Endothelial cell of umbilical vein (primary cell): ENCODE data around the gene SLC44A3. TPM values are rescaled to one million over a fixed set of nuclear protein-coding genes. Genes with fewer than 3 reads are reported as not detected.

Source experiments
- BruUV-seq: library from RNA; stranded (reverse); fragments of 400-500 nt; replicated peaks from 2 replicates; lab custom pipeline; 2021; lab: Mats Ljungman, UMichigan
- CTCF ChIA-PET: fragments of 300-600, 350-600 bp; sonication (Branson Sonifier 250); formaldehyde crosslinking; loops from one replicate; lab custom pipeline; 2021; ENCODE audit warnings: antibody characterized with exemption, inconsistent platforms; lab: Charles Lee
- POLR2A ChIA-PET: fragments of 300-600, 350-600 bp; sonication (Branson Sonifier 250); formaldehyde crosslinking; loops from one replicate; lab custom pipeline; 2021; ENCODE audit warnings: antibody characterized with exemption, inconsistent platforms; lab: Charles Lee
- DNase-seq: peaks from one replicate; pipeline ENCODE4 v3.0.0-alpha.2; 2011; ENCODE audit warnings: low read depth, low spot score
- FAIRE-seq: peaks from 2 replicates; lab custom pipeline; 2011; peaks lifted over from hg19 to GRCh38; lab: Jason Lieb, UNC
- H2AFZ ChIP-seq: 2 replicates; pipeline ENCODE4 v1.6.0; 2012; ENCODE audit warnings: low read depth, low read length, control low read depth, inconsistent platforms
- H3K27ac ChIP-seq: 2 replicates; pipeline ENCODE4 v1.5.1; 2011; ENCODE audit warnings: low read depth, mild to moderate bottlenecking, control low read depth, low read length, moderate library complexity; ENCODE audit not compliant: insufficient read depth
- H3K27me3 ChIP-seq, 2 experiments: 2 replicates each; pipeline versions ENCODE4 v1.6.0 to v1.6.1; 2011; ENCODE audit warnings: low read length in 2 of 2, mixed read lengths in 1 of 2; ENCODE audit not compliant: control insufficient read depth in 2 of 2, insufficient read depth in 2 of 2
- H3K36me3 ChIP-seq, 2 experiments: 2 replicates in 1 of 2; 3 replicates in 1 of 2; pipeline ENCODE4 v1.5.1; 2011; ENCODE audit warnings: low read length in 2 of 2, mild to moderate bottlenecking in 1 of 2, moderate library complexity in 1 of 2; ENCODE audit not compliant: control insufficient read depth in 2 of 2, insufficient read depth in 2 of 2; ENCODE audit errors: extremely low read depth in 1 of 2
- H3K4me1 ChIP-seq: 3 replicates; pipeline ENCODE4 v1.5.1; 2011; ENCODE audit warnings: mild to moderate bottlenecking, low read length; ENCODE audit not compliant: control insufficient read depth, insufficient read depth; ENCODE audit errors: extremely low read depth
- H3K4me2 ChIP-seq: 2 replicates; pipeline ENCODE4 v1.6.1; 2011; ENCODE audit warnings: low read length, control low read depth, mixed read lengths; ENCODE audit not compliant: insufficient read depth
- H3K4me3 ChIP-seq, 3 experiments: fragments of 200-600 bp in 1 of 3; sonication (generic), shearing (Covaris generic) in 1 of 3; replicated peaks in 1 of 3; 2 replicates each; pipeline ENCODE4 v1.5.1; 2011 to 2016; ENCODE audit warnings: control low read depth in 3 of 3, low read length in 3 of 3, mild to moderate bottlenecking in 2 of 3, inconsistent platforms in 1 of 3, low read depth in 1 of 3, moderate library complexity in 1 of 3; ENCODE audit not compliant: insufficient read depth in 1 of 3
- H3K79me2 ChIP-seq: 2 replicates; pipeline ENCODE4 v1.6.0; 2012; ENCODE audit warnings: low read length, inconsistent platforms; ENCODE audit not compliant: control insufficient read depth, insufficient read depth
- H3K9ac ChIP-seq: replicated peaks from 2 replicates; pipeline ENCODE3; 2011; ENCODE audit warnings: low read length, control low read depth; ENCODE audit not compliant: insufficient read depth; ENCODE audit errors: extremely low read depth
- H3K9me1 ChIP-seq: replicated peaks from 3 replicates; pipeline ENCODE4 v1.6.0; 2011; ENCODE audit warnings: mild to moderate bottlenecking, low read length; ENCODE audit not compliant: control insufficient read depth, insufficient read depth; ENCODE audit errors: extremely low read depth
- H3K9me3 ChIP-seq: replicated peaks from 2 replicates; pipeline ENCODE4 v1.5.1; 2012; ENCODE audit warnings: low read length, inconsistent platforms; ENCODE audit not compliant: control insufficient read depth, insufficient read depth
- H4K20me1 ChIP-seq: replicated peaks from 2 replicates; pipeline ENCODE3; 2011; ENCODE audit warnings: mild to moderate bottlenecking, low read length; ENCODE audit not compliant: control insufficient read depth, insufficient read depth; ENCODE audit errors: extremely low read depth
- FOS ChIP-seq: IDR thresholded peaks from 2 replicates; pipeline ENCODE4 v1.6.1; 2011; ENCODE audit warnings: mild to moderate bottlenecking, low read length, moderate library complexity, borderline replicate concordance; ENCODE audit not compliant: insufficient read depth
- GATA2 ChIP-seq: IDR thresholded peaks from 2 replicates; pipeline ENCODE4 v1.7.0; 2011; ENCODE audit warnings: low read depth, mild to moderate bottlenecking, moderate library complexity, mixed read lengths, low read length; ENCODE audit not compliant: insufficient read length, insufficient read depth
- MYC ChIP-seq: IDR thresholded peaks from one replicate; pipeline ENCODE4 v1.6.1; 2011; ENCODE audit warnings: mild to moderate bottlenecking, low read depth, low read length
- POLR2AphosphoS5 ChIP-seq: IDR thresholded peaks from 2 replicates; pipeline ENCODE4 v1.6.1; 2012; ENCODE audit warnings: low read depth, mild to moderate bottlenecking, control low read depth, low read length, moderate library complexity; ENCODE audit not compliant: insufficient read depth
- dilution Hi-C: fragments of 300-500 bp; cut with MboI; formaldehyde crosslinking; loops from one replicate; pipeline ENCODE4 v1.15.0; 2019; ENCODE audit warnings: low sequenced_read_pairs; ENCODE audit not compliant: extremely low pct_ligation_motif_present
- intact Hi-C: fragments of 100-400 bp; cut with micrococcal nuclease; formaldehyde crosslinking; loops from one replicate; pipeline ENCODE4 v1.10.0; 2022
- polyA plus RNA-seq, 4 experiments: library from polyadenylated mRNA; depleted of rRNA in 3 of 4; stranded (reverse) in 3 of 4; unstranded in 1 of 4; fragments of >200 nt; gene quantifications; 2 replicates each; pipeline versions ENCODE4 v1.2.1 to v1.2.3, GENCODE V29; 2011 to 2012; ENCODE audit warnings: missing spikeins in 1 of 4
- total RNA-seq: library from RNA; stranded (reverse); gene quantifications from 2 replicates; pipeline ENCODE4 v1.2.3, GENCODE V29; 2021
- TF ChIP-seq, protein P1 (sequence below), 2 donors: IDR thresholded peaks; 1 replicate in 1 of 2; 2 replicates in 1 of 2; pipeline ENCODE4 v1.5.1; 2011; ENCODE audit warnings: low read length in 2 of 2, mild to moderate bottlenecking in 2 of 2, moderate library complexity in 2 of 2, control low read depth in 1 of 2, inconsistent platforms in 1 of 2, low read depth in 1 of 2; ENCODE audit not compliant: insufficient read depth in 1 of 2; ENCODE audit errors: extremely low read depth in 1 of 2
- TF ChIP-seq, protein P2 (sequence below): IDR thresholded peaks from 2 replicates; pipeline ENCODE4 v1.6.1; 2011; ENCODE audit not compliant: insufficient read depth, insufficient read length

SLC44A3 gene
- total and polyA plus RNA-seq, 2 donors (not counting 3 experiments of a cell fraction or from before 2014, with no cell fraction given) = 0.29 to 0.42 TPM

DNA sequence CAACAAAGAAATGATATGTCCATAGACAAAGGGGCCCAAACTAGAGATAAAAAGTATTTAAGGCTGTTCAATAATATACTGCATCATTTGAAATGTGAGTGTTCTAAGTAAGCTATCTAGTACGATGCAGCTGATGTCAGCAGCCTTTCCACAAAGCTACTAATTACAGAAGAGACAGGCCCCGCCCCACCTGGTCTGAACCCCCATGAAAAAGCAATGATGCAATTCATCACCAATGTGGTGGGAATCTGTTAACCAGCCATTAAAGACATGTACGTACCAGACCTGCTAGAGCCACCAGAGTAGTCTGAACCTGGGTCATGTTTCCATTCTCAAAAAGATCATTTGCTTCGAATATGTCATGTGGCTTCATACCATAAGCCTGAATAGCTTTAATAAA lies 81.7 kb downstream of the SLC44A3 start:
- intact Hi-C loops = no loop called here
- Histone ChIP-seq H3K4me3 (no peak overlapping the region), H3K9me3 (no peaks in the 10 kb centered on the region), H3K9me1 (no peaks in the 10 kb centered on the region), H3K79me2 (peaks cover 36% of the 10 kb centered on the region), H3K27ac (no peak overlapping the region), H3K9ac (no peak overlapping the region), H3K4me2 (no peak overlapping the region), H2AFZ (no peak overlapping the region), H3K27me3 (no peaks in the 10 kb centered on the region), H3K36me3 (peaks cover 25 to 48% of the 10 kb centered on the region in 2 experiments), H3K4me1 (peaks cover 3% of the 10 kb centered on the region), H4K20me1 (peaks cover 23% of the 10 kb centered on the region)
- dilution Hi-C loops = loop anchor here (25.0 kb wide), 1 partner anchor 135 kb away; no protein-coding TSS in a partner anchor
- no peak for FAIRE-seq
- ChIA-PET CTCF (interaction anchor here (1.7 to 4.6 kb wide), 4 partner anchors 44 to 142 kb away, joined by 4 to 38 read pairs (median 23); no protein-coding TSS in a partner anchor), POLR2A (no interaction called here)
- TF ChIP-seq POLR2AphosphoS5 = no peak
- no peak for TF ChIP-seq GATA2
- TF ChIP-seq, protein P1, sequence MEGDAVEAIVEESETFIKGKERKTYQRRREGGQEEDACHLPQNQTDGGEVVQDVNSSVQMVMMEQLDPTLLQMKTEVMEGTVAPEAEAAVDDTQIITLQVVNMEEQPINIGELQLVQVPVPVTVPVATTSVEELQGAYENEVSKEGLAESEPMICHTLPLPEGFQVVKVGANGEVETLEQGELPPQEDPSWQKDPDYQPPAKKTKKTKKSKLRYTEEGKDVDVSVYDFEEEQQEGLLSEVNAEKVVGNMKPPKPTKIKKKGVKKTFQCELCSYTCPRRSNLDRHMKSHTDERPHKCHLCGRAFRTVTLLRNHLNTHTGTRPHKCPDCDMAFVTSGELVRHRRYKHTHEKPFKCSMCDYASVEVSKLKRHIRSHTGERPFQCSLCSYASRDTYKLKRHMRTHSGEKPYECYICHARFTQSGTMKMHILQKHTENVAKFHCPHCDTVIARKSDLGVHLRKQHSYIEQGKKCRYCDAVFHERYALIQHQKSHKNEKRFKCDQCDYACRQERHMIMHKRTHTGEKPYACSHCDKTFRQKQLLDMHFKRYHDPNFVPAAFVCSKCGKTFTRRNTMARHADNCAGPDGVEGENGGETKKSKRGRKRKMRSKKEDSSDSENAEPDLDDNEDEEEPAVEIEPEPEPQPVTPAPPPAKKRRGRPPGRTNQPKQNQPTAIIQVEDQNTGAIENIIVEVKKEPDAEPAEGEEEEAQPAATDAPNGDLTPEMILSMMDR (IDR thresholded peaks at IDR 0.05; ENCODE audit: extremely low read depth in 1 of 2, insufficient read depth in 1 of 2, low read depth in 1 of 2, low read length in 2 of 2) = no peak
- TF ChIP-seq MYC = no peak
- TF ChIP-seq FOS = no peak
- TF ChIP-seq, protein P2, sequence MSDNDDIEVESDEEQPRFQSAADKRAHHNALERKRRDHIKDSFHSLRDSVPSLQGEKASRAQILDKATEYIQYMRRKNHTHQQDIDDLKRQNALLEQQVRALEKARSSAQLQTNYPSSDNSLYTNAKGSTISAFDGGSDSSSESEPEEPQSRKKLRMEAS = no peak
- BruUV-seq = no TSS peak
- no peak for DNase-seq
